CD4-positive, alpha-beta T cell treated with Interleukin-17A for 4 hours (primary cell): ENCODE data around the gene PDLIM1.
"Not testable (repeated sequence)": the region's sequence is repeated elsewhere in the genome, so short reads cannot be mapped to it uniquely, and the experiment has no call there.

Experiments used
- DNase-seq: peaks from one replicate; pipeline ENCODE4 v3.0.0-alpha.2; 2020; ENCODE audit warnings: mixed read lengths

Gene PDLIM1

GRCh38 chr10:95262763-95263518 lies 27.9 kb downstream of the PDLIM1 start:
- DNase-seq = no peak

DNA sequence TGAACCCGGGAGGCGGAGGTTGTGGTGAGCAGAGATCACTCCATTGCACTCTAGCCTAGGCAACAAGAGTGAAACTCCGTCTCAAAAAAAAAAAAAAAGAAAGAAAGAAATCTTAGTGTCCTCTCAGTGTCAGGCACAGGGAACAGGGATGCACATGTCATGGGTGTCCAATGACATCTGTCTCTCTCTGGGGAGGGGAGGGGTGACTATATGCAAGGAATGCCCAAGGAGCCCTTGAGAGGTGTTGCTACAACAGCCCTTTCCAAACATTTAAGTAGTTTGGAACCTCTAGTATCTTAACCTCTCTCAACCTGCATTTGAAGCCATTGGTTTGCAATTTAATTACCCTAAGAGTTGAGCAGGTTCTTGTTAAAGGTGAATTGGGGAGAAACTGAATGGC lies 28.9 kb downstream of the PDLIM1 start:
- DNase-seq = no peak

DNA sequence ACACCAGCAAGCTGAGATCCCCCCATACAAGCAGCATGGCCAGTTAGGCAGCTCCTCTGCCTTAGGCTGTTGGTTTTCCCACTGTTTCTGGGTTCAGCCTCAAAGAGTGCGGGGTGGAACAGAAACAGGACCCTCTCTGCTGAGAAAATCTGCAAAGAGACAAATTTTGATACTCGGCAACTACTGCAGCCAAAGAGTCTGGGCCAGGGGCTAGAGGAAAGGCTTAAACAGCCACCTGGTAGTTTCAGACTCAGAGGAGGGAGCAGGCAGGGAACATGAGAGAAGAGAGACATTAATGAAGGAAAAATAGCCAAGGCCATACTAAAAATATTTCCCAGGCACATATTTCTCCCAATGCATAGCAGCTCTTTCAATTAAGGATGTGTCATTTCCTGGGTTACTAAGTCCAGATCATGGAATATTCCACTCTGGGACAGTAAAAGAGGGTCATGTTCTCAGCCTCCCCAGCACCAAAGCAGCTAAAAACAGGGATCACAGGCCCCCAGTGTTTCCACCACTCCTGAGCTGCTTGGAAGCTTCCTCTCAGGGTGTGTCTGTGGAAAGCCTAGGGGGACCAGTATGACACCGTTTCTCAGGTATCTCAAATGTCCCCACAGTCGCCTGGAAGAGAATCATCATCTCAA lies 29.8 kb downstream of the PDLIM1 start:
- no peak for DNase-seq

GRCh38 chr10:95260397-95260881 lies 30.4 kb downstream of the PDLIM1 start:
- DNase-seq = no peak

- no peak for DNase-seq
Observed at GRCh38 chr10:95257849-95258248, 33.0 kb downstream of the PDLIM1 start.

DNA sequence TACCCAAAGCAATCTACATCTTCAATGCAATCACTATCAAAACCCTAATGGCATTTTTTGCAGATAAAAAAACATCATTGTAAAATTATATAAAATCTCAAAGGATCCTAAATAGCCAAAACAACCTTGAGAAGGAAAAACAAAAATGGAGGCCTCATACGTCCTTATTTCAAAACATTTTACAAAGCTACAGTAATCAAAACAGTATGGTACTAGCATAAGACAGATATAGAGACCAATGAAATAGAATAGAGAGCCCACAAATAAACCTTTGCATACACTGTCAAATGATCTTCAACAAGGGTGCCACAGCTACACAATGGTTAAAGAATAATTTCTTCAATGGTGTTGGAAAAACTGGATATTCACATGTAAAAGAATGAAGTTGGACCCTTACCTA lies 34.5 kb downstream of the PDLIM1 start:
- no peak for DNase-seq

DNA sequence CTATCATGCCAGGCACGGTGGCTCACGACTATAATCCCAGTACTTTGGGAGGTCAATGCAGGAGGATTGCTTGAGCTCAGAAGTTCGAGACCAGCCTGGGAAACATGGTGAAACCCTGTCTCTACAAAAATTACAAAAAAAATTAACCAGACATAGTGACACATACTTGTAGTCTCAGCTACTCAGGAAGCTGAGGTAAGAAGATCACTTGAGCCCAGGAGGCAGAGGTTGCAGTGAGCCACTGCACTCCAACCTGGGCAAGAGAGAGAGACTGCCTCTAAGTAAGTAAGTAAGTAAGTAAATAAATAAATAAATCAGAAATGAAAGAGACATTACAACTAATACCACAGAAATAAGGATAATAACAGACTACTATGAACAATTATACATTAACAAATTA lies 36.2 kb downstream of the PDLIM1 start:
- DNase-seq = no peak

DNA sequence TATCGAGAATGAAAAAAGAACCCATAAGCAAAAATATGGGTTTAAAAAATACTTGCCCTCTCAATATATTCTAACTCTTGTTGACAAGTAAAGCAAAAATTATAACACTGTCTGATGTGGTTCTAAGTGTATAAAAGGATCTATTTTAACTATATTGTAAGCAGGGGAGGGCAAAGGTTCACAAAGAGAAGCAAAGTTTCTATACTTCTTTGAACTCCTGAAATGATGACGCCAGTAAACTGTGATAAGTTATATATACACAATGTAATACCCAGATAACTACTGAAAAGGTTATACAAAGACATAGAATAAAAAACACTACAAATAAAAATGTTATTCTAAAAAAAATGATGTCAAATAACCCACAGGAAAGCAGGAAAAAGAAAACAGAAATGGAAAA lies 37.1 kb downstream of the PDLIM1 start:
- DNase-seq = no peak

GRCh38 chr10:95253007-95253406 lies 37.8 kb downstream of the PDLIM1 start:
- DNase-seq = no peak

- no peak for DNase-seq
Observed at GRCh38 chr10:95250856-95251255, 39.9 kb downstream of the PDLIM1 start.

GRCh38 chr10:95249467-95249866 lies 41.3 kb downstream of the PDLIM1 start:
- DNase-seq = no peak

DNA sequence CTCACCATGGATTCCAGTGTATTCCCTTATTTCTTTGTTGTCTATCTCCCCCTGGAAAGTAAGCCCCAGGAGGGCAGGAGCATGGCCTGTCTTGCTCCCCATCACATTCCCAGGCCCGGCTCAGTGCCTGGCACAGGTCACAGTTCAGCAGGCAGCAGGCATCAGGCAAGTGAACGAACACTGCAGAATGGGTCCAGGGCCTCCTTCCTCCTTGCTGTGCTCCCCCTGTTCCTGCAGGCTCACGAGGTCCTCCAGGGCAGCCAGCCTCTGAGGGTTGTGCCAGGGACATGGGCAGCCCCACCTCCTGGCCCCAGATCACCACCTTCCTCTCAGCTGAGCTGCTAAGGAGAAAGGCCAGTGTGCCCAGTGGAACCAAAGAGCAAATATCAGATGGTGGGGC lies 41.8 kb downstream of the PDLIM1 start:
- DNase-seq = no peak

- DNase-seq = no peak
Observed at GRCh38 chr10:95247881-95248583, 42.8 kb downstream of the PDLIM1 start.

DNA sequence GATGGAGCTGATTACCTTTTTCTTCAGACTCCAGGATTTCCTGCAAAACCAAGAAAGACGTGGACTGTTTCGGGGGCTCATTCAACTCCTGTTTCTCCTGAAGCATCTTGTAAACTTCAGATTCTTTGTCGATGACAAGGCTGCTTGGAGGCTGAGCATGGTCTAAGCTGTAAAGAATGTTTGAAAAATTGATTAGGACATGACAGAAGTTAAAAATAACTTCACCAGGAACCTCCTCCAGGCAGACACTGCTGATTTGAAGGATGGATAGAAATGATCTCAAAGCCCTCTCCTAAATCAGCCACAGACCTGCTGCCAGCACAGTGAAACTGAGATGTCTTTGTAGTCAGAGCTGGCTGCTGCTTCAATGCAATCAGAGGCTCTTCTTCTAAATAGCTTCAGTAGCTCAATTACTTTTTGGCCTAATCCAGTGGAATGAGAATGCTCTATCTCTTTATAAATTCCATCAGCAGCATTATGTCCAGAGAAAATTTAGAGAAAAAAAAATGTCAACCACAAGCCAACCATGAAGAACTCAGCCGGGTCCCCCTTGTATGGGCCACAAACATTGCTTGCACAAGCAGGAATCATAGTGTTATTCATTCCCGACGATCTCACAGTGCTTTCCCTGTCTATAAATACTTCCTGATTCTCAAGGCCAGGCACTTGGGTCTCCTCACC lies 43.5 kb downstream of the PDLIM1 start:
- DNase-seq = no peak

DNA sequence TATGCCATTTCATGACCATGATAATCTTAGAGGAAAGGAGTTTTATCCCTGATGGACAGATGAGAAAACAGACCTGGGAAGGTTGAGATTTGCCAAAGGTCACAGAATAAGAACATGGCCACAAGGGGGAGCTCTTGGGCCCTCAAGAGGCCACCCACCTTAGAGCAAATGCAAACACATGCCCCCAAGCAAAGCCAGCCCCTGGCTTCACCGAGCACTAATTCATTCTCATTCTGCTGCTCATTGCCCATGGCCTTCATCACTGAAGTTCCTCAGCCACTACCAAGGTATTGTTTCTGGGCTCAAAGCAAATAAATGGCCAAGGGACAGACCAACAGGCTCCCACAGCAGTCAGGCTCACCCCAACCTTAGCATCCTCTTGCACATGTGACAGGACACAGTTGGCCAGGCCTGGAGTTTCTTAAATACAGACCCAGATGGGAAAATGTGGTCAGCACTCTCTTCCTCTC lies 44.2 kb downstream of the PDLIM1 start:
- DNase-seq = peak; percentile 67

DNA sequence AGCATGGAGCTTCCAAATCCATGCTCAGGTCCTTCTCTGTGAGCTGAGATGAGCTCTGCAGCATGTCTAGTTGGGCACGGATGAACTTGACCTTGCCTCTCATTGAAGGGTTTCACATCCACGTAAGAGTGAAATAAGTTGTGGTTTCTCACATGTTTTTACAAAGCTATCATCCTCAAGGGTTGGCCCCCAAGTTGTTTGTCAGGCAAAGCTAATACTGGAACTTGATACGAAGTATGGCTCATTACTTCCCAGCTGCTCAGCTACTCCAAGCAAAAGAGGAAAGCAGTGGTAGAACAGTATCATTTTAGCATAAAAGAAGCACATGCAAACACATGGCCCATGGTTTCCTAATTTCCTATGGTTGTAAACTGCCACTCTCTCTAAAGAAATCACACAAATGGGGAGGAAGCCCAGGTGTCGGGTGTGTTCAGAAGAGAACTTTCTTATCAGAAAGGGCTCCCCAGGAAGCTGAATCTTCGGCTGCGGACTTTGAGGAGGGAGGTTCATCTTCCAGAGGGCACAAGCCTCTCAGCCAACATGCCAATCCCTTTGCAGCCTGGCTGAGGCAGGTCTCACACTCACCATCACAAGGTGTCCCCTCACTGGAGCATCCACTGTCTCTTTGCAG lies 45.3 kb downstream of the PDLIM1 start:
- DNase-seq = no peak

- DNase-seq = no peak
Observed at GRCh38 chr10:95244152-95244551, 46.7 kb downstream of the PDLIM1 start.

- no peak for DNase-seq
Observed at GRCh38 chr10:95243318-95243617, 47.5 kb downstream of the PDLIM1 start.

DNA sequence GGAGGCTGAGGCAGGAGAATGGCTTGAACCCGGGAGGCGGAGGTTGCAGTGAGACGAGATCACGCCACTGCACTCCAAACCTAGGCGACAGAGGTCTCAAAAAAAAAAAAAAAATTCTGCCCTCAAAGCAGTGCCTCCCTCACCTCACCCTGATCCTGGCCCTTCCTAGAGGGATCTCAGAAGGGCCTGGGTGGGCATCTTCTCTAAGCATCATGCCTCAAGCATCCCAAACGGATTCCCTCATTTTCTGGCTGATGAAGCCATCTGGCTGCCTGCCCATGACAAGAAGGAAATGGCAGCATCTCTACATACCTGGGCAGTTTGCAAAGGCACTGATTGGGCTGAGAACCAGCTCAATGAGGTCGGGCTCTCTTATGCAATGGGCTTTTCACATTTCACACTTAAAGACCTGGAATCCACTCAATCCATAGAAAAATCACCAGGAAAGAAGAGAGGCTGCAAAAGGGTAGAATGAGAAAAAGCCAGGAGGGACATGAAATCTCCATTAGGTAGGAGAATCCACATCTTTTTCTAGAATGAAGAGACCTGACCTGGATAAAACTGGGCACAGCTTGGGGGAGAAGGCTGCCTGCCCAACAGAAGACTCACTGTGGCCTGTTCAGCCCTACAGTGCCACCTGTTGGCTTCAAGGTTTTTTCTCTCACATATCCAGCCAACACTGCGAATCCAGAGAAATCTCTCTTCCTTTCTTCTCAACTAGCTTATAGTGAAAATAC lies 48.1 kb downstream of the PDLIM1 start:
- no peak for DNase-seq

DNA sequence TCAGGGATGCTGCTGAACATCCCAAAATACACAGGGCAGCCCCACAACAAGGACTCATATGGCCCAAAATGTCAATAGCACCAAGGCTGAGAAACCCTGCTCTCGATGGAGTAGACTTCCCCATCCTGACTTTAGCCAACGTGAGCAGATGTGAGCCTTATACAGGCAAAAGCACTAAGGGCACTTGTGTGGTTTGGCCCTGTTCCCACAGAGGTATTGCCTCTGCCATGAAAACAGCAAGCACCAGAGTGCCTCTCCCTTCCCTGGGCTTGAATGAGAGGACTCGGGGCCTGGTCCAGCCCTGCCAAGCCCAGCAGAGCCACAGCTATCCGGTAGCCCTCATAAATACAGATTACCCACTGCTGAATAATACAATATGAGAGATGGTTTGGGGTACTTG lies 49.3 kb downstream of the PDLIM1 start:
- DNase-seq = no peak

- DNase-seq = no peak
Observed at GRCh38 chr10:95240811-95241210, 50.0 kb downstream of the PDLIM1 start.

DNA sequence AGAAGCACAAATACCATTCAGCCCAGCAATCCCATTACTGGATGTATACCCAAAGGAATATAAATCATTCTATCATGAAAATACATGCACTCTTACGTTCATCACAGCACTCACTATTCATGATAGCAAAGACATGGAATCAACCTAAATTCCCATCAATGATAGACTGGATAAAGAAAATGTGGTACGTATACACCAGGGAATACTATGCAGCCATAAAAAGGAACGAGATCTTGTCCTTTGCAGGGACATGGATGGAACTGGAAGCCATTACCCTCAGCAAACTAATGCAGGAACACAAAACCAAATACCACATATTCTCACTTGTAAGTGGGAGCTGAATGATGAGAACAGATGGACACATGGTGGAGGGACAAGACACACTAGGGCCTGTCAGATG lies 50.7 kb downstream of the PDLIM1 start:
- DNase-seq = not testable (repeated sequence)
